Purkinje cell (primary cell): Measurements from ENCODE around the gene HS3ST5. TPM values are rescaled to one million over a fixed set of nuclear protein-coding genes. Genes with fewer than 3 reads are reported as not detected.

Source experiments
- polyA plus RNA-seq: library from polyadenylated mRNA; unstranded; fragments of >200 nt; fragmentation: Nextera tagmentation; gene quantifications from 2 replicates; pipeline ENCODE4 v1.2.1, GENCODE V29; 2014

HS3ST5 gene
- polyA plus RNA-seq, result 11.5 and 13.9 TPM in 2 replicates

GRCh38 chr6:114342826-114343781, at the start of gene HS3ST5:
HS3ST5 (minus strand) TSS chr6:114343023; CDS start chr6:114062845, 280,178 bp downstream.

